Measurements from ENCODE around the gene PPP1R16B.
A peak's percentile ranks its signal among the peaks of the same experiment; 100 is the strongest.

The PPP1R16B gene

DNA sequence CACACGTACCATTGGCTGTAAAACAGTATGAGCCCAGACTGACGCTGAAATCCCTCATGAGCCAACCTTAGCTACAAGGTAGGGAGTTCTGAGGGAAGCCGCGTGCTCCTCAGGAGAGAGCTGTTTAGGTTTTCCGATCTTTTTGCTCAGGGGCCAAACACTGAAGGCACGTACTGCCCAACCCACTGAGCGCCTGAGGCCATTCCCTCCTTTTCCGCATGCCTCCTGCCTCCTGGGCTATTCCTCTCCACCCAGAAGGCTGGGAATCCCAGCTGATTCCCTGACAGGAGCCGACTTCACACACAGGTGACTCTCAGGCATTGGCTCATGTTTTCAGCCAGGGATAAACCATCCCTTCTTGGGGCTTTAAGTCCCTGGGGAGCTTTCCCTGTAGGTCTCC lies 115.4 kb downstream of the PPP1R16B start:
- Histone ChIP-seq H3K4me1 (ENCODE audit: low read length) (peaks cover 4% of the 10 kb centered on the region), H4K20me1 (ENCODE audit: insufficient read depth, low read length) (peaks cover 19% of the 10 kb centered on the region), H3K36me3 (replicated peaks; ENCODE audit: low read depth, low read length) (peaks cover 67% of the 10 kb centered on the region), H3K4me3 (ENCODE audit: low read length) (no peak overlapping the region), H3K27me3 (ENCODE audit: low read depth, low read length) (no peaks in the 10 kb centered on the region), H3K27ac (ENCODE audit: low read length) (no peak overlapping the region), H3K79me2 (ENCODE audit: low read length) (peaks cover 1% of the 10 kb centered on the region; the same call in 1 of the 2 replicates), H3K4me2 (ENCODE audit: low read length) (no peak overlapping the region), H3K9me3 (ENCODE audit: insufficient read depth, low read length) (no peaks in the 10 kb centered on the region), H2AFZ (ENCODE audit: low read depth, low read length) (no peak overlapping the region), H3K9ac (ENCODE audit: low read length) (no peak overlapping the region)
- no peak for TF ChIP-seq EZH2phosphoT487 (IDR thresholded peaks at IDR 0.05; ENCODE audit: low read depth)
- TF ChIP-seq, protein P1, sequence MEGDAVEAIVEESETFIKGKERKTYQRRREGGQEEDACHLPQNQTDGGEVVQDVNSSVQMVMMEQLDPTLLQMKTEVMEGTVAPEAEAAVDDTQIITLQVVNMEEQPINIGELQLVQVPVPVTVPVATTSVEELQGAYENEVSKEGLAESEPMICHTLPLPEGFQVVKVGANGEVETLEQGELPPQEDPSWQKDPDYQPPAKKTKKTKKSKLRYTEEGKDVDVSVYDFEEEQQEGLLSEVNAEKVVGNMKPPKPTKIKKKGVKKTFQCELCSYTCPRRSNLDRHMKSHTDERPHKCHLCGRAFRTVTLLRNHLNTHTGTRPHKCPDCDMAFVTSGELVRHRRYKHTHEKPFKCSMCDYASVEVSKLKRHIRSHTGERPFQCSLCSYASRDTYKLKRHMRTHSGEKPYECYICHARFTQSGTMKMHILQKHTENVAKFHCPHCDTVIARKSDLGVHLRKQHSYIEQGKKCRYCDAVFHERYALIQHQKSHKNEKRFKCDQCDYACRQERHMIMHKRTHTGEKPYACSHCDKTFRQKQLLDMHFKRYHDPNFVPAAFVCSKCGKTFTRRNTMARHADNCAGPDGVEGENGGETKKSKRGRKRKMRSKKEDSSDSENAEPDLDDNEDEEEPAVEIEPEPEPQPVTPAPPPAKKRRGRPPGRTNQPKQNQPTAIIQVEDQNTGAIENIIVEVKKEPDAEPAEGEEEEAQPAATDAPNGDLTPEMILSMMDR (IDR thresholded peaks at IDR 0.05; ENCODE audit: low read depth, low read length), result no peak

DNA sequence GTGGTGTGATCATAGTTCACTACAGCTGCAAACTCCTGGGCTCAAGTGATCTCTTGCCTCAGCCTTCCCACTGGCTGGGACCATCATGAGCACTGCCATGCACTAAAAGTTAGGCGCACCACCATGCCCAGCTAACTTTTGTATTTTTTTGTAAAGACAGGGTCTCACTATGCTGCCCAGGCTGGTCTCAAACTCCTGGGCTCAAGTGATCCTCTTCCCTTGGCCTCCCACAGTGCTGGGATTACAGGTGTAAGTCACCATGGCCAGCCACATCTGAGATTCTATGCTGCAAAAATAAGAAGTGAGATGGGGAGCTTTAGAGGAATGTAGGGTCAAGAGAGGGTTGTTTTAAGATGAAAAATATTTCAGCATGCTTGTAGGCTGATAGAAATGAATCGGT lies 119.2 kb downstream of the PPP1R16B start:
- Histone ChIP-seq H2AFZ (ENCODE audit: low read depth, low read length) (no peak overlapping the region), H3K27ac (ENCODE audit: low read length) (no peak overlapping the region), H3K27me3 (ENCODE audit: low read depth, low read length) (no peaks in the 10 kb centered on the region), H3K4me1 (ENCODE audit: low read length) (peaks cover 24% of the 10 kb centered on the region), H3K4me2 (ENCODE audit: low read length) (no peak overlapping the region), H3K36me3 (replicated peaks; ENCODE audit: low read depth, low read length) (peaks cover 55% of the 10 kb centered on the region), H3K9me3 (ENCODE audit: insufficient read depth, low read length) (no peaks in the 10 kb centered on the region), H3K9ac (ENCODE audit: low read length) (no peak overlapping the region), H3K79me2 (ENCODE audit: low read length) (peaks cover 36% of the 10 kb centered on the region), H4K20me1 (ENCODE audit: insufficient read depth, low read length) (peaks cover 32% of the 10 kb centered on the region), H3K4me3 (ENCODE audit: low read length) (no peak overlapping the region)
- TF ChIP-seq EZH2phosphoT487 (IDR thresholded peaks at IDR 0.05; ENCODE audit: low read depth), result no peak
- TF ChIP-seq, protein P1 (IDR thresholded peaks at IDR 0.05; ENCODE audit: low read depth, low read length), result no peak

DNA sequence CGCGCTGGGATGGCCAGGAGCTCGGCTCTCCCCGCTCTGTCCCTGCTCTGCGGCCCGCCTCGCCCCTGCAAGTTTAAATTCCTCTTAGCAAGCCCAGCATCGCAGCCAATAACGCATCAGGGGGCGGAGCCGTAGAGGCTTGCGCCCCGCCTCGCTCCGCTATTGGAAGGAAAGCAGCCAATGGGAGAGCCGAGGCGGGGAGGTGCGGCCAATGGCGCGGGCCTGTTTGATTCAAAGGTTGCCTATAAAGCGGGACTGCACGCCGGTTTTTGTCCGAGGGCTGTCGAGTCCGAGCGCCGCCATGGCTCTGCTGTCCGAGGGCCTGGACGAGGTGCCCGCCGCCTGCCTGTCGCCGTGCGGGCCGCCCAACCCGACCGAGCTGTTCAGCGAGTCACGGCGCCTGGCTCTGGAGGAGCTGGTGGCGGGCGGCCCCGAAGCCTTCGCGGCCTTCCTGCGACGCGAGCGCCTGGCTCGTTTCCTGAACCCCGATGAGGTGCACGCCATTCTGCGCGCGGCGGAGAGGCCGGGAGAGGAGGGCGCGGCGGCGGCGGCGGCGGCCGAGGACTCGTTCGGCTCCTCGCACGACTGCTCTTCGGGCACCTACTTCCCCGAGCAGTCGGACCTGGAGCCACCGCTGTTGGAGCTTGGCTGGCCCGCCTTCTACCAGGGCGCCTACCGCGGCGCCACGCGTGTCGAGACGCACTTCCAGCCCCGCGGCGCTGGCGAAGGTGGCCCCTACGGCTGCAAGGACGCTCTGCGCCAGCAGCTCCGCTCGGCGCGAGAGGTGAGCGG lies 120.8 kb downstream of the PPP1R16B start, which contains the start of gene FAM83D:
FAM83D (plus strand) TSS at position 276 of the 792 bp plus-strand sequence; CDS start at position 302, 26 bp downstream.
- Histone ChIP-seq H3K27me3 (ENCODE audit: low read depth, low read length) (no peaks in the 10 kb centered on the region), H3K9me3 (ENCODE audit: insufficient read depth, low read length) (no peaks in the 10 kb centered on the region), H4K20me1 (ENCODE audit: insufficient read depth, low read length) (peaks cover 34% of the 10 kb centered on the region), H3K4me2 (ENCODE audit: low read length) (peak within 1 kb of the TSS; percentile 93), H3K79me2 (ENCODE audit: low read length) (peaks cover 52% of the 10 kb centered on the region), H3K4me1 (ENCODE audit: low read length) (peaks cover 34% of the 10 kb centered on the region), H3K27ac (ENCODE audit: low read length) (peak within 1 kb of the TSS; percentile 58), H3K36me3 (replicated peaks; ENCODE audit: low read depth, low read length) (peaks cover 50% of the 10 kb centered on the region), H2AFZ (ENCODE audit: low read depth, low read length) (0 out of 2 replicates have a peak within 1 kb of the TSS, but pooled peaks have one; percentile 0), H3K9ac (ENCODE audit: low read length) (peak within 1 kb of the TSS; percentile 91), H3K4me3 (ENCODE audit: low read length) (peak within 1 kb of the TSS; percentile 94)
- TF ChIP-seq, protein P1 (IDR thresholded peaks at IDR 0.05; ENCODE audit: low read depth, low read length), result no peak

DNA sequence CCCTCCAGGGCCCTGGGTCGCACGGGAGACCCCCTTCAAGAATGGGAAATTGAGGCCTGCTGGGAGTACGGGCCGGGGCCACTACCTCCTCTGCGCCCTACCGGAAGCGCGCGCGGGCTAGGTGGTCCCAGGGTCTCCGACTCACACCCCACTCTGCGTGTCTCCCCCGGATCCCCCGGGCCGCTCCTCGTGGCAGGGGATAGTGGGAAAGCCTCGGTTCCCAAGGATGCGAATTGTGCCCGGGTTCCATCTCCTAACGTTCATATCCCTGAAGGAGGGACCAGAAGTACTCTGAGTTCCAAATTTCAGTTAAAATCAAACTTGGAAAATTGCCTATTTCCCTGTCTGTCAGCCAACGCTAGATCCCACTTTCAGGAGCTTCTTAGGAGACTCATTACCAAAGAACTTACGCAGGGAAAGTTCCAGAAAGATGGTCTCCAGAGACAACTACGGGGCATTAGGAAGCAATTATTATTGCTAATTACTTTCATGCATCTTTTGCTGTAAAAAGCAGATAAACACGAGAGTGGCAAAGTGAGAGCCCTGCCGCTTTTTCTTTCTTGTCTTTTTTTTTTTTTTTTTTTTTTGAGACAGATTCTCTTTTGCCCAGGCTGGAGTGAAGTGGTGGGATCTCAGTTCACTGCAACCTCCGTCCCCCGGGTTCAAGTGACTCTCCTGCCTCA lies 121.6 kb downstream of the PPP1R16B start:
- Histone ChIP-seq H3K27me3 (ENCODE audit: low read depth, low read length) (no peaks in the 10 kb centered on the region), H3K4me2 (ENCODE audit: low read length) (peak overlapping the region; percentile 93), H3K36me3 (replicated peaks; ENCODE audit: low read depth, low read length) (peaks cover 43% of the 10 kb centered on the region), H3K9ac (ENCODE audit: low read length) (peak overlapping the region; percentile 91), H3K27ac (ENCODE audit: low read length) (peak overlapping the region; percentile 58), H4K20me1 (ENCODE audit: insufficient read depth, low read length) (peaks cover 40% of the 10 kb centered on the region), H3K4me3 (ENCODE audit: low read length) (peak overlapping the region; percentile 94), H2AFZ (ENCODE audit: low read depth, low read length) (0 out of 2 replicates have a peak overlapping the region, but pooled peaks have one; percentile 0), H3K4me1 (ENCODE audit: low read length) (peaks cover 42% of the 10 kb centered on the region), H3K9me3 (ENCODE audit: insufficient read depth, low read length) (no peaks in the 10 kb centered on the region), H3K79me2 (ENCODE audit: low read length) (peaks cover 59% of the 10 kb centered on the region)
- TF ChIP-seq, protein P1 (IDR thresholded peaks at IDR 0.05; ENCODE audit: low read depth, low read length), result no peak
- no peak for TF ChIP-seq EZH2phosphoT487 (IDR thresholded peaks at IDR 0.05; ENCODE audit: low read depth)
